HEK293 (cell line): ENCODE measurements around the gene MRGPRD.

Experiments
- CTCF ChIP-seq: fragments of 450-650 bp; formaldehyde crosslinking; IDR thresholded peaks from 2 replicates; pipeline ENCODE4 v1.5.1; 2016; ENCODE audit warnings: missing biosample characterization, missing genetic modification characterization
- REST ChIP-seq: fragments of 450-650 bp; formaldehyde crosslinking; IDR thresholded peaks from 2 replicates; pipeline ENCODE4 v1.5.1; 2016; ENCODE audit warnings: missing biosample characterization, missing genetic modification characterization
- ZBTB1 ChIP-seq: fragments of 450-650 bp; formaldehyde crosslinking; IDR thresholded peaks from 2 replicates; pipeline ENCODE4 v1.5.1; 2016; ENCODE audit warnings: missing biosample characterization, missing genetic modification characterization
- ZBTB7A ChIP-seq: fragments of 450-650 bp; formaldehyde crosslinking; IDR thresholded peaks from 2 replicates; pipeline ENCODE4 v1.5.1; 2016; ENCODE audit warnings: low read depth, missing biosample characterization, missing genetic modification characterization
- ZNF239 ChIP-seq: fragments of 450-650 bp; formaldehyde crosslinking; IDR thresholded peaks from 2 replicates; pipeline ENCODE4 v1.5.1; 2016; ENCODE audit warnings: missing biosample characterization, missing genetic modification characterization
- ZNF311 ChIP-seq: fragments of 450-650 bp; formaldehyde crosslinking; IDR thresholded peaks from 2 replicates; pipeline ENCODE4 v1.5.1; 2017; ENCODE audit warnings: missing biosample characterization, missing genetic modification characterization, borderline replicate concordance
- ZNF394 ChIP-seq: fragments of 450-650 bp; formaldehyde crosslinking; IDR thresholded peaks from 2 replicates; pipeline ENCODE4 v1.5.1; 2016; ENCODE audit warnings: missing biosample characterization, missing genetic modification characterization, mild to moderate bottlenecking, moderate library complexity, borderline replicate concordance
- ZNF398 ChIP-seq: fragments of 450-650 bp; formaldehyde crosslinking; IDR thresholded peaks from 2 replicates; pipeline ENCODE4 v1.5.1; 2017; ENCODE audit warnings: missing biosample characterization, missing genetic modification characterization
- ZNF670 ChIP-seq: fragments of 450-650 bp; formaldehyde crosslinking; IDR thresholded peaks from 2 replicates; pipeline ENCODE4 v1.5.1; 2016; ENCODE audit warnings: missing biosample characterization, missing genetic modification characterization, low read depth

- TF ChIP-seq CTCF (tag by site-specific recombination) (no peak), ZNF398 (tag by site-specific recombination) (no peak), REST (tag by site-specific recombination) (no peak), ZNF311 (tag by site-specific recombination) (no peak), ZNF394 (tag by site-specific recombination) (no peak), ZBTB1 (no peak), ZBTB7A (tag by site-specific recombination) (no peak), ZNF239 (tag by site-specific recombination) (no peak), ZNF670 (tag by site-specific recombination) (no peak)
These were observed 46.1 kb downstream of the MRGPRD start for GRCh38 chr11:68934666-68935065.
